ENCODE results near the gene ACOT4.
"Not testable (repeated sequence)": the region's sequence is repeated elsewhere in the genome, so short reads cannot be mapped to it uniquely, and the experiment has no call there.

Gene ACOT4

DNA sequence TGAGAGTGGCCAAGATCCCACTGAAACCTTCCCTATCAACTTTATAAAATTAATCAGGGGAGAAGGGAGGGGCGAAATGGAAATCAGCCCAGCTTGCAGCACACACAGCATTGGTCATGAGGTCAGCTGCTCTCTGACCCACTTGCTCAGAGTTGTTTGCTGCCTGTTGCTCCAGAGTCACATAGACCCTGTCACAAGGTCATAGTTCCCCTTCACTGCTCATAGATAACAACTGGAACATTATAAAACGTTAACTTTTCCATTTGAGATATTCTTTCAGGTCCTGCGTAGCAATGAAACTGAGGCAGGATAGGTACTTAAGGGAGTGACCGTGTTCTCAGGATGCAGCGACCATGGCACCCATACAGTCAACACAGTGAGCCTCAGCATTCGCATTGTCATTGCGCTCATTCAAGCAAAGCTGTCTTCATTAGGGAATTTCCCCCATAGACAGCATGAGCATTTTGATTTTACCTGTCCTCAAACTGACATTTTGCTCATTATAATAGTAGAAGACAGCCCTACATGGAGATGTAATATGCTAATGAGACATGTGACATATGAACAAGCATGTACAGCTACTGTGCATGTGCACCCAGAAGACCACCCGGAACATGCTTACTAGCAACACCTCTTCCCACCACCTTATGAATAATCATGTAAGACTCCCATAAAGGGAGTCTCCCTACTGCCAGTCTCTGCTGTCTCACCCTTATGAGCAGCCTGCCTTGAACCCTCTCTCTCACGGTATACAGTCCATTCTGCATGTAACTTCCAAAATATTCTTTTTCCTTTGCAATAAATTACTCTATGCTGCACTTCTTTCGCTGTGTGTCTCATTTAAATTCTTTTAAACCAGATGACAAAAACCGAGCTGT is 9.3 kb upstream of the ACOT4 start:
- H3K27me3 ChIP-seq (replicated peaks; ENCODE audit: control insufficient read depth, insufficient read depth, low read length); H3K4me1 ChIP-seq (ENCODE audit: control insufficient read depth, insufficient read depth, low read length); H3K9me3 ChIP-seq (ENCODE audit: control insufficient read depth, low read length); H3K4me3 ChIP-seq (ENCODE audit: low read length); DNase-seq (ENCODE audit: low read depth); H3K9ac ChIP-seq (ENCODE audit: low read length): not testable (repeated sequence)
- peaks cover 17% of the 10 kb centered on the region for H3K36me3 ChIP-seq (ENCODE audit: control insufficient read depth, insufficient read depth, low read length, severe bottlenecking)

DNA sequence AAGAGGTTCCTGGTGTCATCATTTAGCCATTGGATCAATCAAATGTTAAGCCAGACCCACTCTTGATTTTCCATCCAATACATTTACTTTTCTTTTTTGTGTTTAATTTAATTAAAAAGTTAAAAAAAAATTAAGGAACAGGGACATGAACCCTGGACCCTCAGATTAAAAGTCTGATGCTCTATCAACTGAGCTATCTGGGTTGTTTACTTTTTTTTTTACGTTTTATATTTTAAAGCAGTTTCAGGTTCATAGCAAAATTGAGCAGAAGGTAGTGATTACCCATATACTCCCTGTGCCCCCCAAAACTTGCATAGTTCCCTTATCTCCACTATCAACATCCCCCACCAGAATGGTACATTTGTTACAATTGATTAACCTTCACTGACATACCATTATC is 3.0 kb upstream of the ACOT4 start:
- no peaks in the 10 kb centered on the region for H3K36me3 ChIP-seq (ENCODE audit: control insufficient read depth, insufficient read depth, low read length, severe bottlenecking)
- H3K9ac ChIP-seq (ENCODE audit: low read length), result no peak overlapping the region
- H3K4me1 ChIP-seq (ENCODE audit: control insufficient read depth, insufficient read depth, low read length), result peaks cover 3% of the 10 kb centered on the region
- no peak for DNase-seq (ENCODE audit: low read depth)
- H3K9me3 ChIP-seq (ENCODE audit: control insufficient read depth, low read length), result no peaks in the 10 kb centered on the region
- no peak overlapping the region for H3K4me3 ChIP-seq (ENCODE audit: low read length)
- no peaks in the 10 kb centered on the region for H3K27me3 ChIP-seq (replicated peaks; ENCODE audit: control insufficient read depth, insufficient read depth, low read length)

DNA sequence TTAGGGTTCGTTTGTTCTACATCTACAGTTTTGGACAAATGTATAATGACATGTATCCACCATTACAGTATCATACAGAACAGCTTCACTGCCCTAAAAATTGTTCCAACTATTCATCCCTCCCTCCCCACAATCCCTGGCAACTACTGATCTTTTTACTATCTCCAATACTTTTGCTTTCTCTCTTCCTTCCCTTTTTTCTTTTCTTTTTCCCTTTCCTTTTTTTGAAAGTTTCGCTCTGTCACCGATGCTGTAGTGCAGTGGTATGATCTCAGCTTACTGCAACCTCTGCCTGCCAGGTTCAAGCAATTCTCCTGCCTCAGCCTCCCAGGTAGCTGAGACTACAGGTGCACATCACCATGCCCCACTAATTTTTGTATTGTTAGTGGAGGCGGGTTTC is 2.6 kb upstream of the ACOT4 start:
- no peak for DNase-seq (ENCODE audit: low read depth)
- H3K36me3 ChIP-seq (ENCODE audit: control insufficient read depth, insufficient read depth, low read length, severe bottlenecking), result no peaks in the 10 kb centered on the region
- no peaks in the 10 kb centered on the region for H3K9me3 ChIP-seq (ENCODE audit: control insufficient read depth, low read length)
- no peak overlapping the region for H3K9ac ChIP-seq (ENCODE audit: low read length)
- no peaks in the 10 kb centered on the region for H3K27me3 ChIP-seq (replicated peaks; ENCODE audit: control insufficient read depth, insufficient read depth, low read length)
- H3K4me1 ChIP-seq (ENCODE audit: control insufficient read depth, insufficient read depth, low read length), result peaks cover 3% of the 10 kb centered on the region
- no peak overlapping the region for H3K4me3 ChIP-seq (ENCODE audit: low read length)

DNA sequence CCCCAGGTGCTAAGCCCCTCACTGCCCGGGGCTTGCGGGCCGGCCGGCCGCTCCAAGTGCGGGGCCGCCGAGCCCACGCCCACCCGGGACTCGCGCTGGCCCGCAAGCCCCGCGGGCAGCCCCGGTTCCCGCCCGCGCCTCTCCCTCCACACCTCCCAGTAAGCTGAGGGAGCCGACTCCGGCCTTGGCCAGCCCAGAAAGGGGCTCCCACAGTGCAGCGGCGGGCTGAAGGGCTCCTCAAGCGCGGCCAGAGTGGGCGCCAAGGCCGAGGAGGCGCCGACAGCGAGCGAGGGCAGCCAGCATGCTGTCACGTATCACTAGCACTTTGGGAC is 1.0 kb upstream of the ACOT4 start:
- H3K9me3 ChIP-seq (ENCODE audit: control insufficient read depth, low read length); H3K4me1 ChIP-seq (ENCODE audit: control insufficient read depth, insufficient read depth, low read length): not testable (repeated sequence)

GRCh38 chr14:73594491-73594890 is 2.8 kb downstream of the ACOT4 start:
- no peak for DNase-seq (ENCODE audit: low read depth)
- Histone ChIP-seq H3K9ac (ENCODE audit: low read length) (no peak overlapping the region), H3K27me3 (replicated peaks; ENCODE audit: control insufficient read depth, insufficient read depth, low read length) (peaks cover 2% of the 10 kb centered on the region), H3K4me1 (ENCODE audit: control insufficient read depth, insufficient read depth, low read length) (peaks cover 9% of the 10 kb centered on the region), H3K4me3 (ENCODE audit: low read length) (no peak overlapping the region), H3K9me3 (ENCODE audit: control insufficient read depth, low read length) (no peaks in the 10 kb centered on the region), H3K36me3 (ENCODE audit: control insufficient read depth, insufficient read depth, low read length, severe bottlenecking) (no peaks in the 10 kb centered on the region)

More for the DNA sequence above, 1.0 kb upstream of the ACOT4 start:
- not testable (repeated sequence) for H3K9ac ChIP-seq (ENCODE audit: low read length); H3K4me3 ChIP-seq (ENCODE audit: low read length); DNase-seq (ENCODE audit: low read depth); H3K36me3 ChIP-seq (ENCODE audit: control insufficient read depth, insufficient read depth, low read length, severe bottlenecking); H3K27me3 ChIP-seq (replicated peaks; ENCODE audit: control insufficient read depth, insufficient read depth, low read length)

GRCh38 chr14:73599499-73599898 is 7.8 kb downstream of the ACOT4 start:
- no peaks in the 10 kb centered on the region for H3K36me3 ChIP-seq (ENCODE audit: control insufficient read depth, insufficient read depth, low read length, severe bottlenecking)
- H3K9me3 ChIP-seq (ENCODE audit: control insufficient read depth, low read length), result no peaks in the 10 kb centered on the region
- no peak for DNase-seq (ENCODE audit: low read depth)
- H3K4me3 ChIP-seq (ENCODE audit: low read length), result no peak overlapping the region
- peaks cover 12% of the 10 kb centered on the region for H3K4me1 ChIP-seq (ENCODE audit: control insufficient read depth, insufficient read depth, low read length)
- H3K9ac ChIP-seq (ENCODE audit: low read length), result no peak overlapping the region
- peaks cover 5% of the 10 kb centered on the region for H3K27me3 ChIP-seq (replicated peaks; ENCODE audit: control insufficient read depth, insufficient read depth, low read length)

- peaks cover 12% of the 10 kb centered on the region for H3K4me1 ChIP-seq (ENCODE audit: control insufficient read depth, insufficient read depth, low read length)
- H3K9ac ChIP-seq (ENCODE audit: low read length), result no peak overlapping the region
- H3K27me3 ChIP-seq (replicated peaks; ENCODE audit: control insufficient read depth, insufficient read depth, low read length), result peaks cover 5% of the 10 kb centered on the region
- no peak for DNase-seq (ENCODE audit: low read depth)
- H3K4me3 ChIP-seq (ENCODE audit: low read length), result no peak overlapping the region
- no peaks in the 10 kb centered on the region for H3K9me3 ChIP-seq (ENCODE audit: control insufficient read depth, low read length)
- H3K36me3 ChIP-seq (ENCODE audit: control insufficient read depth, insufficient read depth, low read length, severe bottlenecking), result no peaks in the 10 kb centered on the region
These were observed 11.3 kb downstream of the ACOT4 start for GRCh38 chr14:73602994-73603393.

DNA sequence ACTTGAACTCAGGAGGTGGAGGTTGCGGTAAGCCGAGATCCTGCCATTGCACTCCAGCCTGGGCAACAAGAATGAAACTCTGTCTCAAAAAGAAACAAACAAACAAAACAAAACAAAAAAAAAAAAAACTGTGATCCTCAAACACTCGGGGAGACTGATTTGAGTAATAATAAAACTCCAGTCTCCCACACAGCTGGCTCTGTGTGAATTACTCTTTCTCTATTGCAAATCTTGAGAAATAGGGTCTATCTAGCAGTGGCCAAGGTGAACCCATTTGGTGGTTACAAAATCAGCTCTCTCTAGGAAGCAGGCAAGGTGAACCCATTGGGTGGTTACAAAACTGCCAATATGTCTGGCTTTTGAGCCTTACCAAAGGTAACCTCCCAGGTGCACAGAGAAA is 14.6 kb downstream of the ACOT4 start:
- Histone ChIP-seq H3K36me3 (ENCODE audit: control insufficient read depth, insufficient read depth, low read length, severe bottlenecking) (no peaks in the 10 kb centered on the region), H3K9me3 (ENCODE audit: control insufficient read depth, low read length) (no peaks in the 10 kb centered on the region), H3K27me3 (replicated peaks; ENCODE audit: control insufficient read depth, insufficient read depth, low read length) (no peaks in the 10 kb centered on the region), H3K4me3 (ENCODE audit: low read length) (no peak overlapping the region), H3K4me1 (ENCODE audit: control insufficient read depth, insufficient read depth, low read length) (no peaks in the 10 kb centered on the region), H3K9ac (ENCODE audit: low read length) (no peak overlapping the region)
- no peak for DNase-seq (ENCODE audit: low read depth)

DNA sequence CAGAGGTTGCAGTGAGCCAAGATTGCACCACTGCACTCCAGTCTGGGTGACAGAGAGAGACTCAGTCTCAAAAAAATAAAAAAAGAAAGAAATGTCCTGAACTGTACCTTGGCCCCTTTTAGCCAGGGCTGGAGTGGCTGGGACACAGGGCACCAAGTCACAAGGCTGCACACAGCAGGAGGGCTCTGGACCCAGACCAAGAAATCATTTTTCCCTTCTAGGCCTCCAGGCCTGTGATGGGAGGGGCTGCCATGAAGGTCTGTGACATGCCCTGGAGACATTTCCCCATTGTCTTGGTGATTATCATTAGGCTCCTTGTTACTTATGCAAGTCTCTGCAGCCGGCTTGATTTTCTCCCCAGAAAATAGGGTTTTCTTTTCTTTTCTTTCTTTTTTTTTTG is 15.6 kb downstream of the ACOT4 start:
- Histone ChIP-seq H3K4me1 (ENCODE audit: control insufficient read depth, insufficient read depth, low read length) (peaks cover 6% of the 10 kb centered on the region), H3K9me3 (ENCODE audit: control insufficient read depth, low read length) (no peaks in the 10 kb centered on the region), H3K9ac (ENCODE audit: low read length) (no peak overlapping the region), H3K36me3 (ENCODE audit: control insufficient read depth, insufficient read depth, low read length, severe bottlenecking) (no peaks in the 10 kb centered on the region), H3K4me3 (ENCODE audit: low read length) (no peak overlapping the region), H3K27me3 (replicated peaks; ENCODE audit: control insufficient read depth, insufficient read depth, low read length) (no peaks in the 10 kb centered on the region)
- no peak for DNase-seq (ENCODE audit: low read depth)

DNA sequence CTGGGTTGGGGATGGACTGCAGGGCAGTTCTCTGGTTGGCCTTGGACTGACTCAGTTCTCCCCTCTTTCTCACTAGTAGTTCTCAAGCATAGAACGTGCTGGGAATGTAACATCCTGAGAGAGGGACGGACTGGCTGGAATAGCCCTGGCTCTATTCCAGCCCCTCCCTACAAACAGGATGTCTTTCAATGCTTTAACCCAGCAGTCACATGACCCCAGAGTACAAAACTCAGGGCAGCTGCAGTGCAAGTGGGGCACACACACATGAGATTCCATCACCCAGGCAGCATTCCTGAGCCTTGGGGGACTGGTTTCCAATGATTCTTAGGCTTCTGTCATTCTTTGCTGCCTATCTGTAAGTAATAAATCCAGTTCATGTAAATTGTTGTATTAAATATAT is 19.0 kb downstream of the ACOT4 start:
- Histone ChIP-seq H3K36me3 (ENCODE audit: control insufficient read depth, insufficient read depth, low read length, severe bottlenecking) (no peaks in the 10 kb centered on the region), H3K9ac (ENCODE audit: low read length) (no peak overlapping the region), H3K9me3 (ENCODE audit: control insufficient read depth, low read length) (no peaks in the 10 kb centered on the region), H3K4me1 (ENCODE audit: control insufficient read depth, insufficient read depth, low read length) (peaks cover 9% of the 10 kb centered on the region), H3K4me3 (ENCODE audit: low read length) (no peak overlapping the region), H3K27me3 (replicated peaks; ENCODE audit: control insufficient read depth, insufficient read depth, low read length) (no peaks in the 10 kb centered on the region)
- no peak for DNase-seq (ENCODE audit: low read depth)

DNA sequence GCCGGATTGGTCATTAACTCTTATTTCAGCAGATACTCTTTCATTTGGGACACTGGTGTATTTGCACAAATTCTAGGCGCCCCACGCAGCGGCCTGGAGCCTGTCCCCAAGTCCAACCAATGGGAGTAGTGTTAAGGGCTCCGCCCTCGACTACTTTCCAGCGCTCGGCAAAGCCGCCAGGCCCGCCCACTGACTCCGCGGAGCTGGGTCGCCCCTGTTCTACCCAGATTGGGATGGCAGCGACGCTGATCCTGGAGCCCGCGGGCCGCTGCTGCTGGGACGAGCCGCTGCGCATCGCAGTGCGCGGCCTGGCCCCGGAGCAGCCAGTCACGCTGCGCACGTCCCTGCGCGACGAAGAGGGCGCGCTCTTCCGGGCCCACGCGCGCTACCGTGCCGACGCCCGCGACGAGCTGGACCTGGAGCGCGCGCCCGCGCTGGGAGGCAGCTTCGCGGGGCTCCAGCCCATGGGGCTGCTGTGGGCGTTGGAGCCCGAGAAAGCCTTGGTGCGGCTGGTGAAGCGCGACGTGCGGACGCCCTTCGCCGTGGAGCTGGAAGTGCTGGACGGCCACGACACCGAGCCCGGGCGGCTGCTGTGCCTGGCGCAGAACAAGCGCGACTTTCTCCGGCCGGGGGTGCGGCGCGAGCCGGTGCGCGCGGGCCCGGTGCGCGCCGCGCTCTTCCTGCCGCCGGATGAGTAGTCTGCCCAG is 20.8 kb downstream of the ACOT4 start, which contains the start of gene ACOT6:
ACOT6 (plus strand) TSS at position 179 of the 707 bp plus-strand sequence; CDS start at position 234, 55 bp downstream.
- H3K9ac ChIP-seq (ENCODE audit: low read length), result peak within 1 kb of the TSS; percentile 83
- peak; percentile 86 for DNase-seq (ENCODE audit: low read depth)
- H3K4me1 ChIP-seq (ENCODE audit: control insufficient read depth, insufficient read depth, low read length), result peaks cover 9% of the 10 kb centered on the region
- no peaks in the 10 kb centered on the region for H3K27me3 ChIP-seq (replicated peaks; ENCODE audit: control insufficient read depth, insufficient read depth, low read length)
- no peaks in the 10 kb centered on the region for H3K36me3 ChIP-seq (ENCODE audit: control insufficient read depth, insufficient read depth, low read length, severe bottlenecking)
- H3K4me3 ChIP-seq (ENCODE audit: low read length), result peak within 1 kb of the TSS; percentile 85
- H3K9me3 ChIP-seq (ENCODE audit: control insufficient read depth, low read length), result no peaks in the 10 kb centered on the region

All from adipocyte (in vitro differentiated cells).